T follicular helper cell (primary cell): ENCODE results near the gene RTL1.

ENCODE experiments used
- DNase-seq: peaks from one replicate; pipeline ENCODE4 v3.0.0-alpha.2; 2020; ENCODE audit warnings: low read depth

Gene RTL1

DNA sequence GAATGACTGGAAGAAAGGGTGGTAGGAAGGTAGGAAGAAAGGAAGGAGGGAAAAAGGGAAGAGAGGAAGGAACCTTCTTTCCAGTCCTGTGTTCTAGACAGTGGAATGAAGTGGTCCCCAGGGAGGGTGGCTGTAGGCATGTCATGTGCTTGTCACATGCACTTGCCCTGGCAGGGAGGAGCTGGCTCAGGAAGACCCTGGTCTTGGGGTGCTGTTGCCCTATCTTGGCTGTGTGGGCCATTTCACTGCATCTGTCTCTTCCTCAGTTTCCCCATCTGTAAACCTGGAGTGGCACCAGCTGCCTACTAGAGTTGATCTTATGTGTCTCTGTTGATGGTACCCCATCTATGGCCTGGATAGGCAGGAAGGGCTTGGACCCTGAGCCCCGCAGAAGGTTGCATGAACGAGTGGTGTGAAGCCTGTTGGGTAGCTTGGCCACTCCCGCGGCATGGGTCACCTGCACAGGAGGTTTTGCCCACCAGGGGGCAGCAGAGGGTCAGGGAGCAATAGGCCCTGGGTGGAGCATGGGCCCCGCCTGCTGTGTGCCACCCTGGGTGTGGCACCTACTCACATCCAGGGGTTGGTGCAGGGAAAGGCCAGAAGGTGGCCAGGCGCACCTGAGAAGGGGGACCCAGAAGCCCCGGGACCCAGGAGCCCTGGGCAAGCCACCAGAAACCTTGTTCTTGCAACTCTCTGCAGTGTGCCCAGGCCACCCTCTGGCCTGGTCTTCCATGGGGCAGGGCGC, 52.5 kb downstream of the RTL1 start:
- DNase-seq = peak; percentile 61

DNA sequence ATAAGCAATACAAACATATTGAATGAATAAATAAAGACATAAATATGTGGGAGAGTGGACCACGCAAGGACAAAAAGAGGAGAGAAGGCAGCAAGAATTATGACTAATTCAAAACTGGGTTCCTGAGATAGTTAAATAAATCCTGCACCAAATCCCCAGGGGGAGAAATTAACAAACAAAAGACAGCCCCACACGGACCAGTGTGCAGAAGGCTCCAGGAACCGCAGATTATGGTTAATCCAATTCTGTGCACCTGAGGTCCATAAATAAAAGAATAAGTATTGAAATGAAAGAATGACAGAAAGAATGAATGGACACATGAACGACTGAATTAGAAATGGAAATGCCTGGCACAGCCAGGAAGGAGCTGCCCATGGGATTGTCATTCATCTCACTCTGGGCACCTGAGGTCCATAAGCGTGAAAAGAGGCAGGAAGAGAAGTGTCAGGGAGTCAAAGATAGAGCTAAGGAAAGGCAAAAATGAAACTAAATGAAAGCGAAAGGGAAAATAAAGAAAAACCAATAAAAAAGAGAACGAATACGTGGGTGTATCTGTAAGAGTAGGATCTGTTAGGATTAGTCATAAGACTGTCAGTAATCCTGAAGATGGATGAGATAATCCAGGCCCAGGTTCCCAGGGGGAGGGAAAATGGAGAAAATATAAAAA, 54.3 kb downstream of the RTL1 start:
- DNase-seq = no peak

DNA sequence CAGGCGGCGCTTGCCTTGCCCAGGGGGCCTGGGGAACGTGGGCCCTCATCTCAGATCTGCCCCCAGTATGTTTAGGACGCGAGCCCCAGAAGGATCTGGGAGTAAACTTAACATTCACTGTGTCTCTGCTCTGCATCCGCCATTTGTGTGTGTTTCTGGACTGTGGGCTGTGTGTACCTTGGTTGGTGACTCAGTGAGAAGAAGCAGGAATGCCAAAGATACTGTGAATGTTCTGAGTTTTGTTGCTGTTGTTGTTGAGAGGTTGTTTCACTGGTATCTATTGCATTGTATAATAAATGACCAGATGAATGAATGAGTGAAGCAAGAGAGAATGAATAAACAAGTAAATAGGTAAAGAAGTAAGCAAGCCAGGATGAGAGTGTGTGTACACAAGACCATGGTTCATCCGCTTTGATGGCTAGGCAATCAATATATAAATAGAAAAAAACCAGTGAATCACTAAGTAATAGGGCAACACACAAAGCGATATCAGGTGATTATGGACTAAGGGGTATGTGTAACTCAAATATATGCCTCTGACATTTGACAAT, 57.1 kb downstream of the RTL1 start:
- DNase-seq = no peak

DNA sequence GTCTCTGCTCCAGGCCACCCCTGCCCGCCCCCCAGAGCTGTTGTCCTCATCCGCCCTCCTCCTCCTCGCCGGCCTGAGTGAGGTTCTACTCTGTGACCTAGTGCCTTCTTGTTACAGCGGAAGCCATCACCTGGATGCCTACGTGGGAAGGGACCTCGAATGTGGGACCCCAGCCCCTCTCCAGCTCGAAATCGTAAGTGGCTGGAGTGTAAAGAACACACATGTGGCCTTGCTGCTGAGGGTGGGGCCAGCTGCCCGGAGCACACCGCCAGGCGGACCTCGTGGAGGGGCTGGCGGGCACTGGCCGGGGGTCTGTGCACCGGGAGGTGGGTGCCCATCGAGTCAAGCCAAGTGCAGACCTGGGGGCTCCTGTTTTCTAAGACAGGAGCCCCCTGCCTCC, 58.2 kb downstream of the RTL1 start:
- DNase-seq = no peak

DNA sequence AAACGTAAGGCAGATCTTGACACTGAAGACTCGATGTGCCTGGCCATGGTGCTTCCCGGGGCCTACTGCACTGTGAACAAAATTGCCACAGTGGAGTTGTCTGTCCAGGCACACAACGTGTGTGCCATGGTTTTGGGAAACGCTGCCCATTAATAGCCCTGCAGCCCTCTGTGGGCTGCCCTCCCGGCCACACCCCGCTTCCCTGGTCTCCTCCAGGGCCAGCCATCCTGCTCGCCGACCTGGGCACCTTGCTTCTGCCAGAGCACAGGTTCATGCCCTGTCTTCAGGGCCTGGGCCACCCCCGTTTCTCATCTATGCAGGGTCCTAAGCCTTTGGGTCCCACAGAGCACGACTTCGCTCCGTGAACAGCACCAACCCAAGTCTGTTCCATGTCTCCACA, 58.7 kb downstream of the RTL1 start:
- no peak for DNase-seq

DNA sequence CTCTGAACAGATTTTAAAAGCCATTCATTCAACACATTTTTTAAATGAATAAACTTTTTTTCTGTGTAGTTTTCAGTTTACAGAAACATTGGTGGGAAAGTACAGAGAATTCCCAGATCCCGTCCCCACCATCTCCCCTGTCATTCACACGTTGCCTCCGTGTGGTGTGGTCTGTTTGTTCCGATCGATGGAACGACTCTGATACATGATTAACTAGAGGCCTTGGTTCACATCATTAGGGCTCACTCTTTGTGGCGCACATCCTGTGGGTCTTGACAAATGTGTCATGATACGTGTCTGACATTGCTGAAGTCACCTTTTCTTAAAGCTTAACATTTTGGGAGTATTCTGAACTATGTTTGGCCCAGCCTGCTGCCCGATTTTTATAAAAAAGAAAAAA, 59.1 kb downstream of the RTL1 start:
- DNase-seq = no peak

DNA sequence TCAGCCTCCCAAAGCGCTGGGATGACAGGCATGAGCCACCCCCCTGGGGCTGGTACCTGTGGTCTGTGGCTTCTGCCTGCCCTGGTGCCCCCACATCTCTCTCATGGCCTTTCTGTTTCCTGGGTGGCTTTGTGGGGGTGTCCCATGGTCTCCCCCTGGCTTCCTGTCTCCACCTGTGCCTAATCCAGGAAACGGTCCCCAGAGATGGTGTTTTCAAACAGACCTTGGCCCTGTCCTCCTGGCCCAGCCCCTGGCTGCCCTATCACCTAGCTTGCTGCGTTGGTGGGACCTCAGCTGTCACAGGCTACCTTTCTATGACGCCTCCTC, 59.5 kb downstream of the RTL1 start:
- DNase-seq = no peak

DNA sequence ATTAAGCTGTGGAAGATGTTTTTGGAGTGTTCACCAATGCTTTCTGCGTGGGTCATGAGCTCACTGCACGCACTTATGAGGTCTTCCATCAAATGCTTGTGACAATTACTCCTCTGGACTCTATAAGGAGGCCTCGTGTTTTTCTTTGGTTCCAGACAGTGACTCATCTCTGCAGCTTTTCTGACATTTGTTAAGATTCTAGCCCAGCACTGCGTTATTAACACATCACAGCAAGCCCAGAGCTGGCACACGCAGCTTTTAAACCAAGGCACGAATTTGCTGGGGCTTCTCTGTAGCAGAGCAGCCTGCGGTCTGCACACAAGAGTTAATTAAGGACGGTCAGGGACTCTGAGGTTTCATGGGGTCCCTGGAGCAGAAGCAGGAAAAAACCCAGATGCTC, 60.7 kb downstream of the RTL1 start:
- DNase-seq = no peak

DNA sequence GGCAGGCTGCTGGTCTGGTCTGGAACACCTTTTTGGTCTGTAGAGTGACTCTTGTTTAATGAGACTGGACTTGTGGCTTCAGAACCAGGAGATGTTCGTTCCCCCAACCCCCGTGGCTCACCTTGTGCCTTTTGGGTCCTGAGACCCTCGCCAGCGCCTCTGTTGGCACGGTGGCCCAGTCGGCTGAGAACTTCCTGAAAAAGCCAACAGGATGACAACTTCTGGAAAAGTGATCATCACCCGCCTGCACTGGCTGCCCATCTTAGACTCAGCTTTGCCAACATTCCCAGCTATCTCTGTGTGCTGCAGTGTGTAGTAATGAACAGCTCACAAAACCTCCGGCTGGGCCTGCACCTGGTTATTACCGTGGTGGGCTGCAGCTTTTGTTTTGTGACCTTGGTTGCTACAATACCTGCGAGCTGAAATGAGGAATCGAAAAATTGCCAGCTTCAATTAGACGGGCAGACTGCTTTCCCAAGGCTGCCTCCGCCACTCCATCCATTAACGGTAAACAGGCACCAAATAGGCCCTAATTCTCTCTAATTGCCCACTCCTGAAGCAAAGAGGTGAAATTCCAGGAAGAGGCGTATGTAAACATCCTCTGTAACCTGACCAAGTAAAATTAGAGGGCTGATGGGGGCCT, 61.6 kb downstream of the RTL1 start:
- no peak for DNase-seq

DNA sequence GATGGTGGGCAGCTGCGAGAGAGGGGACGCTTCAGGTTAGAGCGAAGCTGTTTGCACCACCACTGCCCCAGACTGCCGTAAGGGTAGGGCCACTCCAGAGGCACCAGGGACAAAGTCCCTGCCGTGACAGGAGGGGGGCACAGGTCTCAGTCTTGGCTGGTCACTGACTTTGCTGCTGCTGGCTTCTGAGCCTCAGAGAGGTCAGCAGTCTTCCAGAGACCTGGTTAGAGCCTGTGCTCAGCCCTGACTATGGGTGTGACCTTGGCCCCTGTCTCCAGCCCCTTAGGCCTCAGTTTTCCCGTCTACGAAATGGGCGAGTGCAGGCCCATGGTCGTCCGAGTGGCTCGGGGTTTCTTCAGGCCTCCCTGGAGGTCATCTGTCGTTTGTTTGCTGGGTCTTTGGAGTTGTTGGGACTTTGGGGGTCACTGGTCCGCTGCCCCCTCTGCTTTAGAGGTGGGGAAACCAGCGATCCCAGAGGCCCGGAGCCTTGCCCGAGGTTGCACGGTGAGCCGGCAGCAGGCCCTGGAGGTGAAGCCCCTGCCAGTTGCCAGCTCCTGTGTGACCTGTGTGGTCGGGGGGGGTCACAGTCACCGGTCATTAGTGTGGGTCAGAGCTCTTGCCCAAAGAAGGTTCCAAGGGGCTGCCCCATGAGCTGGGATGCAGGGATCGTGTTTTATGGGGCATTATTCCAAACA, 62.3 kb downstream of the RTL1 start:
- DNase-seq = no peak

DNA sequence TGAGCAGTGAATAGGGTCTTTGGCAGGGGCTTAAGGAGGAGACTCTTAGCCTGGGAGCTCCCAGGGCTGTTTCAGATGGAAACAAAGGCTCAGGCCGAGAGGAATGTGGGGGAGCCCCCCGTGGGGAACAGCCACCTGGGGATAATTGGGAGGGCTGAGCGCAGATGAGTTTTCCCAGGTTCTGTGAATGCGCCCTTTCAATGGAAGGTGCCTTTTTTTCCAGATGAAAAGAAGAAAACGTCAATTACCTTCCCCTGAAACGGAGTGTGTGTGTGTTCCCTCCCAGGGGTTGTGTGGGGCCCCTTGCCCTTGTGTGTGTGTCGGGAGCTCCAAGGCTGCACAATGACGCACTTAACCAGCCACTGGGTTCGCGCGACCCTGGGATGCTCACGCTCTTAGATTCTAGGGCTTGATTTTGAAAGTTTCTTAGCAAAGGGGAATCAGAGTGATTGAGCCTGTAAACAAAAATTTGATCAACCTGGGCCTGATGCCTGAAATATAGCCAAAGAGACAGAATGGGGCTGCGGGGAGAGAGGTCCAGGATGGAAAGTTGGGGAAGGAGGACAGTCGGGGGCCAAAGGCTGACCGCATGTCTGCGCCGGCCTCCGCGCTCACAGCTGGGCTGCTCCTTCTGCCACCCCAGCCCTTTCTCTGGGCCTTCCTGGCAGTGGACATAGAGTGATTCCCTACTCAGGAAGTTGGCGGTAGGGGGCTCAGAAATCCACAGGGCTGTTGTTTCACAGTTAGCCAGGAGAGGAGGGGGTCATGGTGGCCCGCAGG, 63.0 kb downstream of the RTL1 start:
- DNase-seq = no peak

DNA sequence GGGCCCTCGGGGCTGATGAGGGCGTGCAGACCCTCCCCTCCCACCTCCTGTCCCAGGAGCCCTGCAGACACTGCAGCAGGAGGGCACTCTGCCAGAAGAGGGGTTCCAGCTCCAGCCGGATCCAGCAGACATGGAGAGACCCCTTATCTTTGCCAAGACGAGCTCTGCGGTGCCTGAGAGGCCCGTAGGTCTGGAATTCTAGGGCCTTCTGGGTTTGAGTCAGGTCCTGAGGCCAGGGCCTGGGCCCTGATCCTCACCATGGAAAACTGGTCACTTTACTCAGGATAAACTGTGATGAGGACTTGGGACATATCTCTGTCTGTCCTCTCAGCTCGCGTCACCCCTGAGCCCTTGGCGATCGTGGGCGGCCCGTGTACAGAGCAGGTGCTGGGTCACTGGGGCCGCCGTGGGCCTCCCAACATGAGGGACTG, 63.8 kb downstream of the RTL1 start:
- no peak for DNase-seq

DNA sequence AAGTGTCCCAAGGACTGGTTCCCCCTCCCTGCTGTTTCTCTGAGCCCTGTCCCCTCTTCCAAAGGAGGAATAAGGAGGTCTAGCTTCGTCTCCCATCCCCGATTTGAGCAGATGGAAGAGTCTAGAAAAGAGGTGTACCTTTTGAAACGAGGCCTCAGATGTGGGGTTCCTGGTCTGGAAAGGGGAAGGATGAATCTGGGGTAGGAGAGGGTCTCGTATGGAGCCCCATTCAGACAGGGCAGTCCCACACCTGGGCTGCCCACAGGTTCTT, 64.3 kb downstream of the RTL1 start:
- DNase-seq = no peak

DNA sequence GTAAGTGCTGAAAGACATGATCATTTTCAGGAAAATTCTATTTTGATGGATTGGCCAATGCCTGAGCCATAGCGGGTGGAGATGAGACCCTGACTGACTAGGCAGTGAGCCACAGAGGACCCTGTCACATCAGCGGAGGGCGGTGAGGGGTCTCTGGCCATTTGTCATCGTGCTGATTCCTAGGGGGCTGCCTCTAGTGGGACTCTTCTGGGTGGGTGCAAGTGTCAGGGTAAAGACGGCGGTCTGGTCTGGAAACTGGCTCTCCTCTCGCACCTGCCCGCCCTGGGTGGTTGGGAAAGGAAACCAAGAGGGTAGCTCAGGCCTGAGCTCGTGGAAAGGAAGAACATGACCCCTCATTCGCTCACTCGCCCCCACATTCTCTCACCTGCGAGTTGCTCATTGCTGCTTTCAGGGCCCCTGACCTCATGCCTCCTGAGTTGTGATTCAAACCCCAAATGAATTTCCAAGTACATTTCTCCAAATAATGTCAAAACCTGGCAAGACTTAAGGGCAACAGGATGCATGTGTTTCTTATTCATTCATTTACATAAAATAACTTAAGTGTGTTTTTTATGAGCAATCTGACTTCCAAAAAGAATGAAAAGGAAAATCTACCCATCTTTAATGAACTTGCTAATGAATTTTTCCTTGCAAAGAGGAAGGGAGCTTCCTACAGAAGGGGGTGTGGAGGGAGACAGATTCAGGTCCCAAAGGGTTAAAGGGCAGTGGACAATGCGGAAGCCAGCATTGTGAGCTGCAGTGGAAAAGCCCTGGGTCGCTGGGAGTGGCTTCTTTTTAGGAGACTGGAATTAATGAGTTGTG, 64.8 kb downstream of the RTL1 start:
- no peak for DNase-seq

DNA sequence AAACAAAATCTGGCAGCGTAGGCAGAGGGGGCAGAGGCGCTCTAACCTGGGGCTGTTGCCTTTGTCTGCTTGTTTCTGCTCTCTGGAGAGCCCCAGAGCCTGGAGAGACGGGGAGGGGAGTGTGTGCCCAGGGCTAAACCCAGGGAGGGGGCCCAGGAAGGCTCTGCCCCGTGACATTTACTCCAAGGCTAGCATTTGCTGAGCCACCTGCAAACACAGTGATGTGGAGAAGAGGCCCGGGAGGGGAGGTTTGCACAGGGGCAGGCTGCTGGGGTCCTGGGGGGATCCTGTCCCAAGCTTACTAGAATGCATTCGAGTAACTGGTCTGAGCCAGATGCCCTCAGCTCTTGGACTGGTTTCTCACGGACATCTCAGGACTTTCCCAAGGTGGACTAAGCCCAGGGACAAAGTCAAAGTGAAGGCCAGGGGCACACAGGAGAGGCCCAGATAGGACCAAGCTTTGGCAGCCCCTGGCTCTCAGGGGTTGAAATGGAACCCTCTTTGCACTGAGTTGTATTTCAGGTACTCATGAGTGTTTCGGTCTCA, 65.6 kb downstream of the RTL1 start:
- no peak for DNase-seq

DNA sequence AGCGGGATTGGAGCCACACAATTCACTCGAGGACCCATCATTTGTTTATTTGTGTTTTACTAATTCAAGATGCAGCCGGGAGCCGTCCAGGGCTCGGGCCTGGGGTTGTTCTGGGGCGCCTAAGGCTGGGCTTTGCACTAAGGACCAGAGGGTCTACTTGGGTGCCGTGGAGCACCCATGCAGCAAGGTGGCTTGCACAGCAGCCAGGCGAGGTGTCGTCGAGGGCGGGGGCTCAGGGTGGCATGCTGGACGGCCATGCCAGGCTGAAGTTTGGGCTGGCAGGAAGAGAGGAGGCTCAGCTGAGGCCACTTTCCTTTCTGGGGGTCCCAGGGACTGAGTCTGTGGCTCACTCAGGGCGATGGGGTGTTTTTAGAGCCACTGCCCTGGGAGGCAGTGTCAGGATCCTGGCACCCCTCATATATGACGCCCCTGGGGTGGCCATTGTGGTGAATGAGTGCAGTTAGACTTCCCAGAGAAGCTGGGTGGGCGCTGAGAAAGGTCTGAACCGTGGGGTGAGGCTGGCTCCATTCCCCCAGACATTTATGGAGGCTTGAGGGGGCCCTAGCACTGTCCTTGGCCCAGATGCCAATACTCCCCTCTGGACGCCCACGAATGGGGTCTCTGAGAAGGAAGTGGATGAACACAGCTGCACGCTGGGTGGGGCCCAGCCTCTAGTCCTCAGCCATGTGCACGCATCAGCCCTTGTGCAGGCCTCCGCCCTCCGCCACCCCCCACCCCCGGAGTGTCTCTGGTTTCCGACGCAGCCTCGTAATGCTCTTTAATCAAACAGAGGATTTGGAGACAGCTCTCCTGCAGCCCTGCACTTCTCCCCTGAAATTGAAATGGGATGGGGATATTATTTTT, 66.3 kb downstream of the RTL1 start:
- no peak for DNase-seq

DNA sequence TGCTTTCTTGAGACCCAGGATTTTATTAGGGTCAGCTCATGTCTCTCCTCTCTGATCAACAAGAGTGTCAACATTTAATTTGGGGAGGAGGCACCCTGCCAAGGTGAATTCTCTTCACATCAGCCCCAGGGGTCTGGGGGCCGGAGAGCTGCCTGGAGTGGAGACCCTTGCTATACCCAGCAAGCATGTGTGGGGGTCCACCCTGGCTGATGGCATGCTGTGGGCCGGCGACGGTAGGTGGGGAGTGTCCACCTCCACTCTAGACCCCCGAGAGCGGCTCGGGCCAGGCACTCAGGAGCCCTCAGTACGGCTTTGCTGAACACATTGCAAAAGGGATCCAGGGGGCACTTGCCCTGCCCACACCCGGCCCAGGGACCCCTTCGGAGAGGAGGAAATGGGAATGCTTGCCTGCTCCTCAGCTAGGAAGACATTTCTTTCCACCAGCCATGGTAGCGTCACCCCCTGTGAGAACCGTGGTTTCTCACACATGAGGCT, 67.2 kb downstream of the RTL1 start:
- DNase-seq = no peak

DNA sequence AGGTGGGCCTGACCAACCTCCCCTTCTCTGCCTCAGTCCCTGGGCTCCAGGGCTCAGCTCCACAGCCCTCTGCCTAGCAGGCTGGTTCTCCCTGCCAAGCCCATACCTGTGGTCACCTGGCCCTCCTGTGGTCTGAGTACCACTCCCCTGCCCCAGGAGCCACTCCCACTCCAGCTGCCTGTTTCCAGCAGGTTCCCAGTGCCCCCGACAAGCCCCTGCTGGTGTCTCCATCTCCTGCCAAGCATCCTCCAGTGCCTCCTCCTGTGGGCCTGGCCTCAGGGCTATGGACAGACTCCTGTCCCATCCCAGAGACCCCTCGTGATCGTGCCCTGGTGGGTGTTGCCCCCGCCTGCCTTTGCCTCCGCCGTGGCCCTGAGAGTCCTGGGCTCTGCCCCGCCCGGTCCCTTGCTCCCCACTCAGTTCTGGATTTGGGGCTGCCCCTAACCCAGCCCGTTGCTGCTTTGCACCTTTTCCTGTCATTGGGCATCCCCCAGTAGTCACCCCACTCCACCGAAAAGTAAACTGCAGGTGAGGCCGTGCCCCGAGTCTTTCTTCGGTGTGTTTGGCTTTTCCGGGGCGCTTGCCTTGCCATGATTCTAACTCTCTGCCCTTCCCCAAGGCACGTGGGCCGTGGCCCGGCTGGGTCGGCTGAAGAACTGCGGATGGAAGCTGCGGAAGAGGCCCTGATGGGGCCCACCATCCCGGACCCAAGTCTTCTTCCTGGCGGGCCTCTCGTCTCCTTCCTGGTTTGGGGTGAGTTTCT, 67.8 kb downstream of the RTL1 start:
- DNase-seq = no peak
